HepG2 (cell line): ENCODE measurements around the gene KRTCAP2. TPM values are rescaled to one million over a fixed set of nuclear protein-coding genes. Genes with fewer than 3 reads are reported as not detected.

Experiments
- ATAC-seq: fragments of 200-7000 bp; cut with Tn5 transposase; 3 replicates; pipeline ENCODE4 v1.9.1; 2020; ENCODE audit warnings: mild to moderate bottlenecking, moderate library complexity
- BruUV-seq: library from RNA; stranded (reverse); fragments of 400-500 nt; replicated peaks from 2 replicates; lab custom pipeline; 2021; lab: Mats Ljungman, UMichigan
- CTCF ChIA-PET: fragments of 300-600 bp; formaldehyde crosslinking; extraction: SDS; loops from one replicate; lab custom pipeline; 2021; ENCODE audit warnings: low total read pairs, inconsistent platforms, low intra/inter-chr PET ratio; lab: Yijun Ruan, JAX
- POLR2A ChIA-PET: fragments of 350-600 bp; sonication (Branson Sonifier 250); formaldehyde crosslinking; loops from one replicate; lab custom pipeline; 2020; ENCODE audit warnings: antibody characterized with exemption, inconsistent platforms; lab: Yijun Ruan, JAX
- DNase-seq: peaks from one replicate; pipeline ENCODE4 v3.0.0-alpha.2; 2015; ENCODE audit warnings: low spot score
- FAIRE-seq: peaks from 3 replicates; lab custom pipeline; 2011; peaks lifted over from hg19 to GRCh38; lab: Jason Lieb, UNC
- H2AFZ ChIP-seq: one replicate; pipeline ENCODE4 v1.6.1; 2011; ENCODE audit warnings: low read length, inconsistent platforms
- H3K27ac ChIP-seq: fragments of 300-600 bp; 3 replicates; pipeline ENCODE4 v1.8.0; 2011; ENCODE audit warnings: mixed run types, mild to moderate bottlenecking, mixed read lengths, low read length, inconsistent platforms; ENCODE audit not compliant: insufficient read depth; ENCODE audit errors: extremely low read length
- H3K27me3 ChIP-seq, 2 experiments: fragments of 200-600 bp in 1 of 2; 2 replicates in 1 of 2; 3 replicates in 1 of 2; pipeline versions ENCODE4 v1.6.0 to v1.8.0; 2011; ENCODE audit warnings: low read length in 2 of 2, mild to moderate bottlenecking in 2 of 2, moderate library complexity in 2 of 2, inconsistent platforms in 1 of 2; ENCODE audit not compliant: insufficient read depth in 2 of 2, control insufficient read depth in 1 of 2
- H3K36me3 ChIP-seq, 2 experiments: fragments of 200-600 bp in 1 of 2; replicated peaks in 1 of 2; 2 replicates in 1 of 2; 3 replicates in 1 of 2; pipeline versions ENCODE4 v1.5.1 to v1.8.0; 2011; ENCODE audit warnings: low read length in 2 of 2, inconsistent platforms in 1 of 2; ENCODE audit not compliant: insufficient read depth in 2 of 2, control insufficient read depth in 1 of 2
- H3K4me1 ChIP-seq: 2 replicates; pipeline ENCODE4 v1.5.1; 2012; ENCODE audit warnings: low read length, inconsistent platforms; ENCODE audit not compliant: insufficient read depth
- H3K4me2 ChIP-seq: 2 replicates; pipeline ENCODE4 v1.6.0; 2011; ENCODE audit warnings: low read depth, low read length, inconsistent platforms
- H3K4me3 ChIP-seq, 3 experiments: fragments of 200-600 bp in 1 of 3; sonication (generic), shearing (Covaris generic) in 1 of 3; replicated peaks in 1 of 3; 2 replicates each; pipeline ENCODE4 v1.5.1; 2011 to 2016; ENCODE audit warnings: low read length in 3 of 3, inconsistent platforms in 2 of 3, low read depth in 2 of 3, mild to moderate bottlenecking in 2 of 3, control low read depth in 1 of 3, mixed read lengths in 1 of 3; ENCODE audit not compliant: insufficient read depth in 1 of 3
- H3K79me2 ChIP-seq: one replicate; pipeline ENCODE4 v1.6.1; 2011; ENCODE audit warnings: low read length, inconsistent platforms; ENCODE audit not compliant: insufficient read depth
- H3K9ac ChIP-seq: 2 replicates; pipeline ENCODE4 v1.6.0; 2011; ENCODE audit warnings: mild to moderate bottlenecking, low read depth, low read length, inconsistent platforms; ENCODE audit not compliant: insufficient read depth
- H3K9me3 ChIP-seq: 2 replicates; pipeline ENCODE4 v1.5.1; 2012; ENCODE audit warnings: mild to moderate bottlenecking, low read length
- H4K20me1 ChIP-seq: 2 replicates; pipeline ENCODE4 v1.6.0; 2011; ENCODE audit warnings: inconsistent platforms, mild to moderate bottlenecking, low read length, moderate library complexity; ENCODE audit not compliant: insufficient read depth
- CERS6 ChIP-seq: sonication (generic); formaldehyde crosslinking; IDR thresholded peaks from 2 replicates; pipeline ENCODE4 v1.5.0; 2020; ENCODE audit warnings: missing genetic modification reagents
- HNF1B ChIP-seq: sonication (generic); formaldehyde crosslinking; IDR thresholded peaks from 2 replicates; pipeline ENCODE4 v1.5.1; 2020; ENCODE audit warnings: mild to moderate bottlenecking, moderate library complexity, missing genetic modification reagents
- PATZ1 ChIP-seq: sonication (generic); formaldehyde crosslinking; IDR thresholded peaks from 2 replicates; pipeline ENCODE4 v1.4.0; 2020; ENCODE audit warnings: missing genetic modification reagents
- POLR2AphosphoS5 ChIP-seq: IDR thresholded peaks from 2 replicates; pipeline ENCODE4 v1.6.1; 2012; ENCODE audit warnings: low read depth, low read length
- SNAPC5 ChIP-seq: sonication (generic); formaldehyde crosslinking; IDR thresholded peaks from 2 replicates; pipeline ENCODE4 v1.8.1; 2023; ENCODE audit warnings: mild to moderate bottlenecking, missing genetic modification reagents, borderline replicate concordance
- WGBS: methylation state at CpG from one replicate; pipeline ENCODE4 v1.1.6; 2017; ENCODE audit warnings: low lambda C conversion rate; 5-methylcytosine and 5-hydroxymethylcytosine counted together
- in situ Hi-C: cut with HindIII; loops from 2 replicates; pipeline ENCODE4 v1.10.0; 2017; ENCODE audit warnings: low pct_unique_long_range_greater_than_20kb; ENCODE audit not compliant: extremely low pct_ligation_motif_present
- intact Hi-C: fragments of 100-400 bp; cut with micrococcal nuclease; formaldehyde crosslinking; loops from one replicate; pipeline ENCODE4 v1.10.0; 2022; ENCODE audit not compliant: unreplicated experiment
- polyA plus RNA-seq, 8 experiments: library from polyadenylated mRNA; depleted of rRNA in 3 of 8; stranded (reverse) in 7 of 8; unstranded in 1 of 8; fragments of >200 nt; fragmentation: Illumina TruSeq in 4 of 8; extraction: Trizol in 4 of 8; gene quantifications; 2 replicates each; pipeline versions ENCODE4 v1.2.1 to v1.2.3, GENCODE V29; 2011 to 2016; ENCODE audit warnings: low read depth in 4 of 8, missing spikeins in 1 of 8, mixed read lengths in 1 of 8; ENCODE audit not compliant: insufficient read depth in 1 of 8
- total RNA-seq, 5 experiments: library from RNA; depleted of rRNA; stranded (reverse); fragments of >200 nt; fragmentation: Illumina TruSeq; extraction: Trizol; gene quantifications; 2 replicates each; pipeline ENCODE4 v1.2.3, GENCODE V29; 2016; ENCODE audit warnings: low read depth in 1 of 5

Gene KRTCAP2
- total and polyA plus RNA-seq, 2 of the 13 experiments (the other 11 are each of a cell fraction or from before 2014, with no cell fraction given) = 77.3 to 79.4 TPM

GRCh38 chr1:155185783-155186066 lies 12.6 kb upstream of the KRTCAP2 start:
- Histone ChIP-seq H3K4me2 (0 out of 2 replicates have a peak overlapping the region, but pooled peaks have one; percentile 48), H3K27ac (no peak overlapping the region), H4K20me1 (no peaks in the 10 kb centered on the region), H3K27me3 (peaks cover 7 to 61% of the 10 kb centered on the region in 2 experiments; a peak in 4 of 5 replicates), H3K36me3 (no peaks in the 10 kb centered on the region), H2AFZ (no peak overlapping the region), H3K9ac (no peak overlapping the region), H3K4me3 (no peak overlapping the region), H3K9me3 (no peaks in the 10 kb centered on the region), H3K79me2 (no peaks in the 10 kb centered on the region), H3K4me1 (peaks cover 14% of the 10 kb centered on the region; the same call in 1 of the 2 replicates)
- intact Hi-C loops = no loop called here
- 26% methylated on average over 5 of the region's 6 CpGs for WGBS
- in situ Hi-C loops = no loop called here
- no TSS peak for BruUV-seq
- no peak for FAIRE-seq
- no peak for DNase-seq
- ChIA-PET CTCF (no interaction called here), POLR2A (no interaction called here)
- TF ChIP-seq PATZ1 (CRISPR knock-in tag) (no peak), SNAPC5 (CRISPR knock-in tag) (no peak), POLR2AphosphoS5 (no peak), CERS6 (CRISPR knock-in tag) (no peak), HNF1B (CRISPR knock-in tag) (no peak)
- ATAC-seq = no peak; the same call in 2 of the 3 replicates
